Measurements from ENCODE around the gene ARHGEF6.

- TF ChIP-seq CTCF (IDR thresholded peaks at IDR 0.05; ENCODE audit: insufficient read depth, low read depth, low read length) (no peak), EZH2 (IDR thresholded peaks at IDR 0.05; ENCODE audit: insufficient read depth, low read length) (no peak)
These were observed 127.7 kb downstream of the ARHGEF6 start for GRCh38 chrX:136652822-136653723.

All from astrocyte (in vitro differentiated cells and primary cell).